GM21619 (cell line): Measurements from ENCODE around the gene CLCNKA.

Source experiments
- ATAC-seq: cut with Tn5 transposase; IDR thresholded peaks from one replicate; pipeline ENCODE4 v1.9.1; 2021; ENCODE audit not compliant: unreplicated experiment

Gene CLCNKA

GRCh38 chr1:16076031-16076864 lies 54.4 kb downstream of the CLCNKA start:
- no peak for ATAC-seq

DNA sequence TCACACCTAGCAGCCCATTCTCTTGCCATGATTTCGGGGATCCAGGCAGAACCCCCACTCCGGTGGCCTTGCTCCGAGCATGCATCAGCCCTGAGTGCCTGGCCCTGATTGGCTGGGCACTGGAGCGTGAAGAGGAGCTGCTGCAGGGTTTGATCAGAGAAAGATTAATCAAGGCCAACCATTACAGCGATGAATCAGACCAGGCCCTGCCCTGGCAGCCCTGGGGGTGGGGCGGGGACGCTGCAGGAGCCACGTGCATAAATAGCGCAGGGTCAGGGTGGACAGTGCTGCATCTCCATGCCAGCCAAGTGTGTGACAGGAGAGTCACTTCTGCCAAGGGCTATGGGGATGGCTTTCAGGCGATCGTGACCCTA lies 55.0 kb downstream of the CLCNKA start:
- ATAC-seq: no peak

- ATAC-seq: no peak
Observed at GRCh38 chr1:16077406-16078245, 55.8 kb downstream of the CLCNKA start.

GRCh38 chr1:16078925-16079656 lies 57.3 kb downstream of the CLCNKA start:
- ATAC-seq: no peak

DNA sequence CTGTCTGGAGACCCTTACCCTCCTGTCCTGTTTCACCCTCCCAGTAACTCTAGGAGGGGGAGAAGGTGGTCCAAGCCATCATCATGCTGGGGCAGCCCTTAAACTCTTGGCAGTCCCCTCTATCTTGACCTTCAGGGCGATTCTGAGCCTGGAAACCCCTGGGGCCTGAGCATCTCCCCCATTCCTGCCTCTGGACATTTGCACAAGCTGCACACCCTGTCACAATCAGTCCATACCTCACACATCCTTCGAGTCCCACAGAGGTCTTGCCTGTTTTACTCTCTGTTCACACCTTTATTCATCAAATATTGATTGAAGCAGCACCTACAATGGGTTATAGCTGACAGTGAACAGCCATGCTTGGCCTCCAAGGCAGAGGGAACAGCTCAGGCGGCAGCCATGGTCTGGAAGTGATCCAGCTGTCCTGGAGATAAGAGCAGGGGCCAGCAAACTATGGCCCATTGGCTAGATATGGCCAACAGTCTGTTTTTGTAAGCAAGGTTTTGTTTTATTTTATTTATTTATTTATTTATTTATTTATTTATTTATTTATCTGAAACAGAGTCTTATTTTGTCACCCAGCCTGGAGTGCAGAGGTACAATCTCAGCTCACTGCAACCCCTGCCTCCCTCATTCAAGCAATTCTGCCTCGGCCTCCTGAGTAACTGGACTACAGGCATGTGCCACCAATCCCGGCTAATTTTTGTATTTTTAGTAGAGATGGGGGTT lies 58.8 kb downstream of the CLCNKA start:
- no peak for ATAC-seq

DNA sequence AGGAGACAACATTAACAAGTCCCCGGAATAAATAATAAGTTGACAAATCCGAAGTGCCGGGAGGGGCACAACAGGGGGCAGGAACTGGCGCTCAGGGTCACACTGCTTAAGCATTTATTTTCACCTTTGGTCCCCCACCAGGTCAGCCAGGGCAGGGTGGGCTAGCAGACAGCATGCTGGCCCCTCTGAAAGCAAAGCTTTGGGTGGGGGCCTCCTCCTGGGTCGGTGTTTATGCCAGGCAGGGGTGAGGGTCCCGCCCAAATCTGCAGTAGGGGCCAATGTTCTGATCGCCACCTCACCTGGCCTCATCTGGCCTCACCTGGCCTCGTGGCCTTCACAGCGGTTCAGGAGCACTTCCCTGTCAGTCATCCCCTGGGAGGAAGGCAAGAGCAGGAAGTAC lies 59.8 kb downstream of the CLCNKA start:
- ATAC-seq: no peak

GRCh38 chr1:16082283-16083038 lies 60.6 kb downstream of the CLCNKA start:
- no peak for ATAC-seq

GRCh38 chr1:16083486-16083885 lies 61.6 kb downstream of the CLCNKA start:
- ATAC-seq: no peak
